ENCODE results near the gene LIN9.
A peak's percentile ranks its signal among the peaks of the same experiment; 100 is the strongest.
"Not testable (repeated sequence)": the region's sequence is repeated elsewhere in the genome, so short reads cannot be mapped to it uniquely, and the experiment has no call there.

LIN9 gene

DNA sequence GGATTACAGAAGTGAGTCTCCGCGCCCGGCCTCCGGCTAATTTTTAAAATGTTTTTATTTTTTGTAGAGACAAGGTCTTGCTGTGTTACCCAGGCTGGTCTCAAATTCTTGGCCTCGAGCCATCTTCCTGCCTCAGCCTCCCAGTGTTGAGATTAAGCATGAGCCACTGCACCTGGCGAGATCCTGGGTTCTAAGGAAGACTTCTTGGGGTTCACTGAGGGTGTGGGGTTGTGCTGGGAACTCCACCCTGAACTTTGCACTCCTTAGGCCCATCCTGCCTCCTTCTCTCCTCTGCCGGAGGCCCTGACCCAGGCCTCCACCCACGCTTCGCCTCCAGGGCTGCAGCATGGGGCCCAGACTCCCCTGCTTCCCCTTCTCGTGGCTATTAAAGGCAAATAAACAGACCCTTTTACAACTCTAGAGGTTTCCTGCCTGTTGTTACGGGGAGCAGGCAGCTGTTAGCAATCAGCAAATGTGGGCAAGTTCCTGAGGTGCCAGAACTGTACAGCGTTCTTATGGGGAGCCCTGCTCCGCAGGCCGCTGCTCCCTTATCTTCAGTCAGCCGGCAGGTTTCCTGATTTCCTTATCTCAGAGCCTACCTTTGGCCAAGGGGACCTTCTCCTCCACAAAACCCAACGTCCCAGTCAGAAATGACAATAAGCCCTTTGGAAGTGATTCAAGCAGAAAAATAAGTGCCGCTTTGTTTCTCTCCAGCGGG, 41.0 kb upstream of the LIN9 start:
- no peak for TF ChIP-seq Cebpa-rat (IDR thresholded peaks at IDR 0.05)
- Histone ChIP-seq H3K9ac (peak overlapping the region in 9 of 11 experiments; percentile 3 to 72 (median 51); a peak in 17 of 22 replicates), H3K4me1 (peaks cover 56 to 66% (median 62%) of the 10 kb centered on the region in 10 experiments), H3K36me3 (0 out of 22 replicates have a peak, but pooled peaks cover 0 to 2% (median 0%) of the 10 kb centered on the region in 11 experiments), H3K9me3 (replicated peaks in 1 of 11) (no peaks in the 10 kb centered on the region), H4K20me1 (no peaks in the 10 kb centered on the region; a peak in 1 of 22 replicates), H3K27me3 (no peaks in the 10 kb centered on the region), H3K4me2 (peak overlapping the region; percentile 71 to 92 (median 81)), H3K27ac (peak overlapping the region in 10 of 11 experiments; percentile 16 to 67 (median 40); a peak in 19 of 22 replicates), H3K4me3 (peak overlapping the region in 1 of 10 experiments; percentile 27; a peak in 2 of 20 replicates)

DNA sequence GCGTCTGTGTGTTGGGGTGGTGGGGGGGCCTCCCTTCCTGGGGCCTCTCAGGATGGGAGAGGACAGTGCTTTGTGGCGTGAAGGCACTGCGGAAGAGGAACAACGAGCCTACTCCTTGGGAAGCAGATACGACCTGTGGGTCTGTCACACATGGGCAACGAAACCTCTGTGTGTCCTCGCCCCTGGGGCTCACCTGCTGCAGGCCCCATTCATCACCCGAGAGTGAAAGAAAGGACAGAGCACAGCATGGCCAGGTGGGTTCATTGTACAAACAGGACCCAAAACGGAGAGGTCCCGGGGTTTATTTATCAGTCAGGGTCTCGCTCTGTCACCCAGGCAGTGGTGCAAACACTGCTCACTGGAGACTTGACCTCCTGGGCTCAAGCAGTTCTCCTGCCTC, 40.1 kb upstream of the LIN9 start:
- Histone ChIP-seq H3K27ac (no peak overlapping the region; a peak in 1 of 22 replicates), H3K9me3 (replicated peaks in 1 of 11) (0 out of 22 replicates have a peak, but pooled peaks cover 0 to 4% (median 0%) of the 10 kb centered on the region in 11 experiments), H3K9ac (peak overlapping the region in 1 of 11 experiments; percentile 0; a peak in 1 of 22 replicates), H3K4me2 (peak overlapping the region; percentile 71 to 92 (median 81)), H3K4me3 (no peak overlapping the region), H3K4me1 (peaks cover 47 to 57% (median 53%) of the 10 kb centered on the region in 10 experiments), H4K20me1 (no peaks in the 10 kb centered on the region; a peak in 1 of 22 replicates), H3K36me3 (no peaks in the 10 kb centered on the region), H3K27me3 (no peaks in the 10 kb centered on the region)
- TF ChIP-seq Cebpa-rat (IDR thresholded peaks at IDR 0.05): no peak

DNA sequence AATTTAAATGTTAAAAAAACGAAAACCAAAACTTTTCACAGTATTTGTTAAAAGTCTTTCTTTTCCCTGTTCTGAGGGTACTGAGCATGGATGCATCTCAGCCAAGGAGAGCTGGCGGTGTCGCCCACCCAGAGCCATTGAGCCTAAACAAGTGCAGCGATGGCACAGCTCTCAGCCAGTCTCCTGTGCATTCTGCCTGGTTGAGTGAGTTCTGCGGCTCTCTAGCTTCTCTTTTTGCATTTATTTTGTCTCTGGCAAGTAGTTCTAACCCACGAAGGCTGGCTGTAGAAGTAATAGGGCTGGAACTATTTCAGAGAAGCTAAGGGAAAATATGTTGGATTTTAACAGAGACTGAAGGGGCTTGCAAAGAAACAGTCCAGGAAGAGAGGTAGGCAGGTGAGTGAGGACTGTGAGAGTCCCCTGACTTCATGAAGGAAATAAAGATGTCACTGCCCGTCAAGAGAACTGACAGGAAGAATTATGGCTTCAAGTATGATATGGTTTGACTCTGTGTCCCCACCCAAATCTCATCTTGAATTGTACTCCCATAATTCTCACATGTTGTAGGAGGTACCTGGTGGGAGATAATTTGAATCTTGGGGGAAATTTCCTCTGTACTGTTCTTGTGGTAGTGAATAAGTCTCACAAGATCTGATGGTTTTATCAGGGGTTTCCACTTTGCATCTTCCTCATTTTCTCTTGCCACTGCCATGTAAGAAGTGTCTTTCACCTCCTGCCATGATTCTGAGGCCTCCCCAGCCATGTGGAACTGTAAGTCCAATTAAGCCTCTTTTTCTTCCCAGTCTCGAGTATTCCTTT, 35.7 kb upstream of the LIN9 start:
- Histone ChIP-seq H3K4me3 (no peak overlapping the region), H3K9ac (no peak overlapping the region), H3K36me3 (no peaks in the 10 kb centered on the region), H3K27ac (no peak overlapping the region), H4K20me1 (no peaks in the 10 kb centered on the region), H3K27me3 (no peaks in the 10 kb centered on the region), H3K9me3 (replicated peaks in 1 of 11) (peaks cover 29 to 43% (median 34%) of the 10 kb centered on the region in 11 experiments), H3K4me2 (no peak overlapping the region), H3K4me1 (peaks cover 11 to 14% (median 12%) of the 10 kb centered on the region in 10 experiments)
- no peak for TF ChIP-seq Cebpa-rat (IDR thresholded peaks at IDR 0.05)

DNA sequence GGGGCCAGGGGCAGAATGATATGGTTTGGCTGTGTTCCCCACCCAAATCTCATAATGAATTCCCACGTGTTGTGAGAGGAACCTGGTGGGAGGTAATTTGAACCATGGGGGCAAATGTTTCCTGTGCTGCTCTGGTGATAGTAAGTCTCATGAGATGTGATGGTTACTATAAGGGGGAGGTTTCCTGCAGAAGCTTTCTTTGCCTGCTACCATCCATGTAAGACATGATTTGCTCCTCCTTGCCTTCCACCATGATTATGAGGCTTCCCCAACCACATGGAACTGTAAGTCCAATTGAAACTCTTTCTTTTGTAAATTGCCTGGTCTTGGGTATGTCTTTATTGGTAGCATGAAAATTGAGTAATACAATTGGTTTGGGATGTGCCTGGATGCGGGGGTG, 33.7 kb upstream of the LIN9 start:
- H3K27ac ChIP-seq: no peak overlapping the region
- H3K4me3 ChIP-seq: no peak overlapping the region; a peak in 1 of 20 replicates
- H4K20me1 ChIP-seq: no peaks in the 10 kb centered on the region
- H3K9me3 ChIP-seq (replicated peaks in 1 of 11): peaks cover 30 to 46% (median 37%) of the 10 kb centered on the region in 11 experiments
- no peak overlapping the region for H3K4me2 ChIP-seq
- H3K4me1 ChIP-seq: no peaks in the 10 kb centered on the region
- no peaks in the 10 kb centered on the region for H3K36me3 ChIP-seq
- no peak for TF ChIP-seq Cebpa-rat (IDR thresholded peaks at IDR 0.05)
- H3K9ac ChIP-seq: no peak overlapping the region
- H3K27me3 ChIP-seq: no peaks in the 10 kb centered on the region

DNA sequence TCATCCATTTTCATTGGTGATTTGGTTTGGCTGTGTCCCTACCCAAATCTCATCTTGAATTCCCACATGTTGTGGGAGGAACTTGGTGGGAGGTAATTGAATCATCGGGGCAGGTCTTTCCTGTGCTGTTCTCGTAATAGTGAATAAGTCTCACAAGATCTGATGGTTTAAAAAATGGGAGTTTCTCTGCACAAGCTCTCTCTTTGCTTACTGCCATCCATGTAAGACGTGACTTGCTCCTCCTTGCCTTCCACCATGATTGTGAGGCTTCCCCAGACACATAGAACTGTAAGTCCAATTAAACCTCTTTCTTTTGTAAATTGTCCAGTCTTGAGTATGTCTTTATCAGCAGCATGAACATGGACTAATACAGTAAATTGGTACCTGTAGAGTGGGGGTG, 31.1 kb upstream of the LIN9 start:
- H3K4me1 ChIP-seq, H3K27me3 ChIP-seq, H3K9ac ChIP-seq, H4K20me1 ChIP-seq, H3K4me3 ChIP-seq, H3K36me3 ChIP-seq, H3K27ac ChIP-seq, H3K4me2 ChIP-seq: not testable (repeated sequence)
- peaks cover 30 to 46% (median 37%) of the 10 kb centered on the region in 11 experiments for H3K9me3 ChIP-seq (replicated peaks in 1 of 11)

DNA sequence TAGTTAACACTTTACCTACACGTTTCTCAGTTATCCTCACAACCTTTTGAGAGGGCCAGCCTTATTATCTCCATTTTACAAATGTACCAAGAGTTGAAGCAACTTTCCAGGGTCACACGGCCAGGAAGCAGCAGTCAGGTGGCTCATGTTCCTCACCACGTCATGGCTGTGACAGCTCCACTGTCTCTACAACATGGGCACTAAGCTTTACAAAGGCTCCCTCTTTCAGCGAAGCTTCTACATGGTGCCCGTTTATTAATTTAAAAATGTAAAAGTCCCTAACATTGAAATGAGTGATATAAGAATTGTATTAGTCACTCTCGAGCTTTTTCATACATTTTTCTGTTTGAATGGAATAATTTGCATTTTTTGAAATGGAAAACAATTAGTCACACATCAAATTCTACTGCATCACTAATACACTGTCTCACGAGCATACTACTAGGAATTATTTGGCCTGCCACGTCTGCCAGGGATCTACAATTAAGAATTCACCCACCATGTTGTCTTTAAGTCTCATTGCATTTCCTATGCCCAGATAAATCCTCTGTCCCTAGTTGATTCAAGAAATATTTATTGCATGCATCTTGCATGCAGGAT, 28.4 kb upstream of the LIN9 start:
- Histone ChIP-seq H3K4me2 (no peak overlapping the region), H4K20me1 (no peaks in the 10 kb centered on the region), H3K4me1 (peaks cover 0 to 9% (median 0%) of the 10 kb centered on the region in 10 experiments; a peak in 3 of 20 replicates), H3K27ac (no peak overlapping the region), H3K9me3 (replicated peaks in 1 of 11) (peaks cover 26 to 33% (median 30%) of the 10 kb centered on the region in 11 experiments), H3K36me3 (no peaks in the 10 kb centered on the region), H3K4me3 (no peak overlapping the region), H3K9ac (no peak overlapping the region), H3K27me3 (no peaks in the 10 kb centered on the region)
- no peak for TF ChIP-seq Cebpa-rat (IDR thresholded peaks at IDR 0.05)

DNA sequence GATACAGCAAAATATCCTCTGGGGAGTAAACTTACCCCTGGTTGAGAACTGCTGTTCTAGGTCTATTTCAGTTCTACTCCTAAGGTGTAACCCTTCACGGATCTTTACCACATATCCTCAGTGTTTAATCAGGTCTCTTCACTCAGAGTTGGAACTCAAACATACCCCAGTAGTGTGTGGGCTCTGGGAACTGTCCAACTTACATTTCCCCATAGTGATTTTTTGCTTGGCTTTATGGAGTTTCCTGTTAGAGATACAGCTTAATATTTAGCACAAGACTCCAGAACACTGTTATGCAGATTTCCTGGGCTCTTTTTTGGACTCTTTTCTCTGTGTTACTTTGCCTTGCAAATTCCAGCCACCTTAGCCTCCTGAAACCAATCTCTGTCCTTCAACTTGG, 26.7 kb upstream of the LIN9 start:
- H3K36me3 ChIP-seq: no peaks in the 10 kb centered on the region
- peaks cover 0 to 9% (median 0%) of the 10 kb centered on the region in 10 experiments; a peak in 3 of 20 replicates for H3K4me1 ChIP-seq
- no peak overlapping the region for H3K27ac ChIP-seq
- H3K4me3 ChIP-seq: no peak overlapping the region
- H3K9me3 ChIP-seq (replicated peaks in 1 of 11): peaks cover 9 to 16% (median 12%) of the 10 kb centered on the region in 11 experiments; a peak in 19 of 22 replicates
- H4K20me1 ChIP-seq: no peaks in the 10 kb centered on the region
- no peak overlapping the region for H3K4me2 ChIP-seq
- no peaks in the 10 kb centered on the region for H3K27me3 ChIP-seq
- TF ChIP-seq Cebpa-rat (IDR thresholded peaks at IDR 0.05): no peak
- H3K9ac ChIP-seq: no peak overlapping the region

DNA sequence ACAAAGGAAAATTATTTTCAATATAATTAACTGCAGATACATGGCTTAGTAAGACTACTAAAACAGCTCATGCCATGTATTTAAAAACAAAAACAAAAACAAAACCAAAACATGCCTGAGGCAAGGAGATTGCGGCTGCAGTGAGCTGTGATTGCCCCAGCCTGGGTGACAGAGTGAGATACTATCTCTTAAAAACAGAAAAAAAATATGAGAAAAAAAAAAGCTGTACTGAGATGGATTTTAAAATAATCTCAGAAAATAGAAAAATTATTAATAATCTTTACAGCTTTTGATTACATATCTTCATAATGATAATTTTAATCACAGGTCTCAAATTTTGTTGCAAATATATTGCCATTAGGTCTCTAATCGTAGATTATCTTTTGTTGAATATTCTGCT, 24.0 kb upstream of the LIN9 start:
- no peak for TF ChIP-seq Cebpa-rat (IDR thresholded peaks at IDR 0.05)
- Histone ChIP-seq H3K4me2 (peak overlapping the region in 8 of 11 experiments; percentile 0 to 62 (median 32); a peak in 9 of 22 replicates), H3K9ac (no peak overlapping the region), H3K9me3 (replicated peaks in 1 of 11) (no peaks in the 10 kb centered on the region), H3K4me1 (peaks cover 0 to 9% (median 0%) of the 10 kb centered on the region in 10 experiments; a peak in 3 of 20 replicates), H4K20me1 (no peaks in the 10 kb centered on the region), H3K36me3 (no peaks in the 10 kb centered on the region), H3K27me3 (no peaks in the 10 kb centered on the region), H3K4me3 (no peak overlapping the region), H3K27ac (no peak overlapping the region)

DNA sequence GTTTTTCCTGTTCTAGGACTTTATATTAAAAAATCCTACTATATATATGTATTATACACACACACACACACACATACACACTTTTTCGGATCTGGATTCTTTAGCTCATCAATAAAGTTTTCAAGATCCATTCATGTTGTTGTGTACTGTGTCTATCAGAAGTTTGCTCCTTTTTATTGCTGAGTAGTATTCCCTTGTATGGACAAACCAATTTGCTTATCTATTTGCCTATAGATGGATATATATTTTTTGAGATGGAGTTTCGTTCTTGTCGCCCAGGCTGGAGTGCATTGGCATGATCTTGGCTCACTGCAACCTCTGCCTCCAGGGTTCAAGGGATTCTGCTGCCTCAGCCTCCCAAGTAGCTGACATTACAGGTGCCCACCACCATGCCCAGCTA, 20.3 kb upstream of the LIN9 start:
- Histone ChIP-seq H3K36me3 (no peaks in the 10 kb centered on the region), H3K27me3 (no peaks in the 10 kb centered on the region), H3K9ac (no peak overlapping the region), H4K20me1 (no peaks in the 10 kb centered on the region), H3K4me3 (no peak overlapping the region), H3K4me1 (peaks cover 0 to 9% (median 0%) of the 10 kb centered on the region in 10 experiments; a peak in 3 of 20 replicates), H3K27ac (no peak overlapping the region), H3K9me3 (replicated peaks in 1 of 11) (no peaks in the 10 kb centered on the region), H3K4me2 (no peak overlapping the region)
- TF ChIP-seq Cebpa-rat (IDR thresholded peaks at IDR 0.05): no peak

Data from BLaER1 treated with 17β-estradiol and CSF1 and Interleukin-3, amounts not matched to agents 10 nM and 100 nM (cell line).